Measurements from ENCODE around the gene MNAT1. TPM values are rescaled to one million over a fixed set of nuclear protein-coding genes. Genes with fewer than 3 reads are reported as not detected.
A peak's percentile ranks its signal among the peaks of the same experiment; 100 is the strongest.
"Not testable (repeated sequence)": the region's sequence is repeated elsewhere in the genome, so short reads cannot be mapped to it uniquely, and the experiment has no call there.

MNAT1 gene
- total RNA-seq, 1 donor from 2014 or later, result 103 TPM

GRCh38 chr14:60838601-60839000 lies 104.0 kb downstream of the MNAT1 start:
- Histone ChIP-seq H3K9me3 (ENCODE audit: control insufficient read depth in 3 of 3, low read length in 3 of 3) (no peaks in the 10 kb centered on the region), H3K36me3 (ENCODE audit: control insufficient read depth in 3 of 3, insufficient read depth in 3 of 3, low read length in 3 of 3) (peaks cover 11 to 14% (median 12%) of the 10 kb centered on the region in 3 donors), H3K27me3 (ENCODE audit: control insufficient read depth in 3 of 3, insufficient read depth in 3 of 3, low read length in 3 of 3) (no peaks in the 10 kb centered on the region), H3K27ac (ENCODE audit: low read depth, low read length) (no peak overlapping the region), H3K4me1 (ENCODE audit: control insufficient read depth in 3 of 3, insufficient read depth in 3 of 3, low read length in 3 of 3) (peaks cover 15 to 24% (median 16%) of the 10 kb centered on the region in 3 donors), H3K4me3 (ENCODE audit: low read length in 3 of 3) (no peak overlapping the region), H3K9ac (ENCODE audit: low read depth in 1 of 3, low read length in 3 of 3) (no peak overlapping the region)

- peaks cover 11 to 14% (median 12%) of the 10 kb centered on the region in 3 donors for H3K36me3 ChIP-seq (ENCODE audit: control insufficient read depth in 3 of 3, insufficient read depth in 3 of 3, low read length in 3 of 3)
- no peaks in the 10 kb centered on the region for H3K27me3 ChIP-seq (ENCODE audit: control insufficient read depth in 3 of 3, insufficient read depth in 3 of 3, low read length in 3 of 3)
- no peaks in the 10 kb centered on the region for H3K9me3 ChIP-seq (ENCODE audit: control insufficient read depth in 3 of 3, low read length in 3 of 3)
- no peak overlapping the region for H3K27ac ChIP-seq (ENCODE audit: low read depth, low read length)
- H3K4me1 ChIP-seq (ENCODE audit: control insufficient read depth in 3 of 3, insufficient read depth in 3 of 3, low read length in 3 of 3), result peaks cover 15 to 24% (median 16%) of the 10 kb centered on the region in 3 donors
- H3K4me3 ChIP-seq (ENCODE audit: low read length in 3 of 3), result no peak overlapping the region
- H3K9ac ChIP-seq (ENCODE audit: low read depth in 1 of 3, low read length in 3 of 3), result peak overlapping the region in 1 of 3 donors; percentile 16
Observed at GRCh38 chr14:60839057-60839456, 104.5 kb downstream of the MNAT1 start.

GRCh38 chr14:60839657-60840056 lies 105.1 kb downstream of the MNAT1 start:
- Histone ChIP-seq H3K27ac (ENCODE audit: low read depth, low read length) (no peak overlapping the region), H3K9ac (ENCODE audit: low read depth in 1 of 3, low read length in 3 of 3) (no peak overlapping the region), H3K4me1 (ENCODE audit: control insufficient read depth in 3 of 3, insufficient read depth in 3 of 3, low read length in 3 of 3) (peaks cover 15 to 24% (median 16%) of the 10 kb centered on the region in 3 donors), H3K9me3 (ENCODE audit: control insufficient read depth in 3 of 3, low read length in 3 of 3) (no peaks in the 10 kb centered on the region), H3K36me3 (ENCODE audit: control insufficient read depth in 3 of 3, insufficient read depth in 3 of 3, low read length in 3 of 3) (peaks cover 11 to 14% (median 12%) of the 10 kb centered on the region in 3 donors), H3K27me3 (ENCODE audit: control insufficient read depth in 3 of 3, insufficient read depth in 3 of 3, low read length in 3 of 3) (no peaks in the 10 kb centered on the region), H3K4me3 (ENCODE audit: low read length in 3 of 3) (peak overlapping the region in 2 of 3 donors; percentile 4 to 10)

- Histone ChIP-seq H3K27ac (ENCODE audit: low read depth, low read length) (no peak overlapping the region), H3K9me3 (ENCODE audit: control insufficient read depth in 3 of 3, low read length in 3 of 3) (no peaks in the 10 kb centered on the region), H3K36me3 (ENCODE audit: control insufficient read depth in 3 of 3, insufficient read depth in 3 of 3, low read length in 3 of 3) (peaks cover 11 to 14% (median 12%) of the 10 kb centered on the region in 3 donors), H3K4me1 (ENCODE audit: control insufficient read depth in 3 of 3, insufficient read depth in 3 of 3, low read length in 3 of 3) (peaks cover 15 to 24% (median 16%) of the 10 kb centered on the region in 3 donors), H3K4me3 (ENCODE audit: low read length in 3 of 3) (no peak overlapping the region), H3K9ac (ENCODE audit: low read depth in 1 of 3, low read length in 3 of 3) (no peak overlapping the region), H3K27me3 (ENCODE audit: control insufficient read depth in 3 of 3, insufficient read depth in 3 of 3, low read length in 3 of 3) (no peaks in the 10 kb centered on the region)
Observed at GRCh38 chr14:60840313-60840712, 105.8 kb downstream of the MNAT1 start.

GRCh38 chr14:60845523-60845922 lies 111.0 kb downstream of the MNAT1 start:
- Histone ChIP-seq H3K36me3 (ENCODE audit: control insufficient read depth in 3 of 3, insufficient read depth in 3 of 3, low read length in 3 of 3) (peaks cover 0 to 3% (median 0%) of the 10 kb centered on the region in 3 donors), H3K4me1 (ENCODE audit: control insufficient read depth in 3 of 3, insufficient read depth in 3 of 3, low read length in 3 of 3) (peaks cover 3 to 6% (median 3%) of the 10 kb centered on the region in 3 donors), H3K4me3 (ENCODE audit: low read length in 3 of 3) (no peak overlapping the region), H3K27me3 (ENCODE audit: control insufficient read depth in 3 of 3, insufficient read depth in 3 of 3, low read length in 3 of 3) (no peaks in the 10 kb centered on the region), H3K27ac (ENCODE audit: low read depth, low read length) (no peak overlapping the region), H3K9ac (ENCODE audit: low read depth in 1 of 3, low read length in 3 of 3) (no peak overlapping the region), H3K9me3 (ENCODE audit: control insufficient read depth in 3 of 3, low read length in 3 of 3) (no peaks in the 10 kb centered on the region)

GRCh38 chr14:60848066-60848465 lies 113.5 kb downstream of the MNAT1 start:
- Histone ChIP-seq H3K4me1 (ENCODE audit: control insufficient read depth in 3 of 3, insufficient read depth in 3 of 3, low read length in 3 of 3) (no peaks in the 10 kb centered on the region), H3K4me3 (ENCODE audit: low read length in 3 of 3) (no peak overlapping the region), H3K27me3 (ENCODE audit: control insufficient read depth in 3 of 3, insufficient read depth in 3 of 3, low read length in 3 of 3) (no peaks in the 10 kb centered on the region), H3K9me3 (ENCODE audit: control insufficient read depth in 3 of 3, low read length in 3 of 3) (no peaks in the 10 kb centered on the region), H3K36me3 (ENCODE audit: control insufficient read depth in 3 of 3, insufficient read depth in 3 of 3, low read length in 3 of 3) (peaks cover 0 to 3% (median 0%) of the 10 kb centered on the region in 3 donors), H3K27ac (ENCODE audit: low read depth, low read length) (no peak overlapping the region), H3K9ac (ENCODE audit: low read depth in 1 of 3, low read length in 3 of 3) (no peak overlapping the region)

GRCh38 chr14:60851692-60852091 lies 117.1 kb downstream of the MNAT1 start:
- H3K27ac ChIP-seq (ENCODE audit: low read depth, low read length); H3K9me3 ChIP-seq (ENCODE audit: control insufficient read depth in 3 of 3, low read length in 3 of 3); H3K36me3 ChIP-seq (ENCODE audit: control insufficient read depth in 3 of 3, insufficient read depth in 3 of 3, low read length in 3 of 3); H3K4me1 ChIP-seq (ENCODE audit: control insufficient read depth in 3 of 3, insufficient read depth in 3 of 3, low read length in 3 of 3); H3K4me3 ChIP-seq (ENCODE audit: low read length in 3 of 3); H3K9ac ChIP-seq (ENCODE audit: low read depth in 1 of 3, low read length in 3 of 3); H3K27me3 ChIP-seq (ENCODE audit: control insufficient read depth in 3 of 3, insufficient read depth in 3 of 3, low read length in 3 of 3): not testable (repeated sequence)

- no peak overlapping the region for H3K4me3 ChIP-seq (ENCODE audit: low read length in 3 of 3)
- H3K36me3 ChIP-seq (ENCODE audit: control insufficient read depth in 3 of 3, insufficient read depth in 3 of 3, low read length in 3 of 3), result peaks cover 0 to 6% (median 4%) of the 10 kb centered on the region in 3 donors
- H3K4me1 ChIP-seq (ENCODE audit: control insufficient read depth in 3 of 3, insufficient read depth in 3 of 3, low read length in 3 of 3), result no peaks in the 10 kb centered on the region
- no peak overlapping the region for H3K27ac ChIP-seq (ENCODE audit: low read depth, low read length)
- H3K27me3 ChIP-seq (ENCODE audit: control insufficient read depth in 3 of 3, insufficient read depth in 3 of 3, low read length in 3 of 3), result no peaks in the 10 kb centered on the region
- H3K9ac ChIP-seq (ENCODE audit: low read depth in 1 of 3, low read length in 3 of 3), result no peak overlapping the region
- H3K9me3 ChIP-seq (ENCODE audit: control insufficient read depth in 3 of 3, low read length in 3 of 3), result no peaks in the 10 kb centered on the region
Observed at GRCh38 chr14:60856111-60856510, 121.5 kb downstream of the MNAT1 start.

GRCh38 chr14:60859525-60859924 lies 125.0 kb downstream of the MNAT1 start:
- H3K9ac ChIP-seq (ENCODE audit: low read depth in 1 of 3, low read length in 3 of 3), result no peak overlapping the region
- H3K4me1 ChIP-seq (ENCODE audit: control insufficient read depth in 3 of 3, insufficient read depth in 3 of 3, low read length in 3 of 3), result peaks cover 3 to 11% (median 3%) of the 10 kb centered on the region in 3 donors
- no peak overlapping the region for H3K27ac ChIP-seq (ENCODE audit: low read depth, low read length)
- H3K4me3 ChIP-seq (ENCODE audit: low read length in 3 of 3), result no peak overlapping the region
- H3K27me3 ChIP-seq (ENCODE audit: control insufficient read depth in 3 of 3, insufficient read depth in 3 of 3, low read length in 3 of 3), result no peaks in the 10 kb centered on the region
- H3K9me3 ChIP-seq (ENCODE audit: control insufficient read depth in 3 of 3, low read length in 3 of 3), result no peaks in the 10 kb centered on the region
- peaks cover 0 to 6% (median 4%) of the 10 kb centered on the region in 3 donors for H3K36me3 ChIP-seq (ENCODE audit: control insufficient read depth in 3 of 3, insufficient read depth in 3 of 3, low read length in 3 of 3)

GRCh38 chr14:60861545-60862140 lies 127.1 kb downstream of the MNAT1 start:
- Histone ChIP-seq H3K4me3 (ENCODE audit: low read length in 3 of 3) (no peak overlapping the region), H3K4me1 (ENCODE audit: control insufficient read depth in 3 of 3, insufficient read depth in 3 of 3, low read length in 3 of 3) (peaks cover 3 to 25% (median 9%) of the 10 kb centered on the region in 3 donors)

More at GRCh38 chr14:60861545-60862140, 127.1 kb downstream of the MNAT1 start:
- no peak overlapping the region for H3K27ac ChIP-seq (ENCODE audit: low read depth, low read length)
- peaks cover 0 to 4% (median 0%) of the 10 kb centered on the region in 3 donors for H3K36me3 ChIP-seq (ENCODE audit: control insufficient read depth in 3 of 3, insufficient read depth in 3 of 3, low read length in 3 of 3)
- H3K27me3 ChIP-seq (ENCODE audit: control insufficient read depth in 3 of 3, insufficient read depth in 3 of 3, low read length in 3 of 3), result no peaks in the 10 kb centered on the region
- H3K9ac ChIP-seq (ENCODE audit: low read depth in 1 of 3, low read length in 3 of 3), result no peak overlapping the region
- H3K9me3 ChIP-seq (ENCODE audit: control insufficient read depth in 3 of 3, low read length in 3 of 3), result no peaks in the 10 kb centered on the region
